SKM-1 treated with dmso at 0.1 percent for 144 hours (cell line): ENCODE results near the gene RPS4Y2.
A peak's percentile ranks its signal among the peaks of the same experiment; 100 is the strongest.

Experiments
- DNase-seq: peaks from one replicate; lab custom pipeline; 2025; ENCODE audit not compliant: unreplicated experiment; lab: John Stamatoyannopoulos, UW

Gene RPS4Y2

DNA sequence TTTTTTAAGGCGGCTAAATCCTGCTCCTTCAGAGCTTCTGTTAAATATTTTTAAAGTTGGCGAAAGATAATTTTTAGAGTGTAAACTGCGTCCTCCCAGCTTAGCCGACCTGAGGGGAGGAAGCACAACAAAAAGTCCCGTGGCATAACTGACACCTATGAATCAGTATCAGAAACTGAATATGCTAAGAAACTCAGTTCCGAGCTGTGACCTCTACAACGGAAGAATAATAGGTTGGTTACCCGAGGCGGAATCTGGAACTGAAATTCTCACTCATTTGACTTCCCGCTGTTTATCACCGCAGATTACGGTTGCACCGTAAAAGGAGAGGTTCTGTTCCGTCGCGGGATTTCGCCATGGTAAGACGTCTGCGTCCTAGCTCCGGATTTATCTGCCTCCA is at the start of gene RPS4Y2:
RPS4Y2 (plus strand) TSS at position 301 of the 400 bp plus-strand sequence; CDS start at position 357, 56 bp downstream.
- DNase-seq = no peak

DNA sequence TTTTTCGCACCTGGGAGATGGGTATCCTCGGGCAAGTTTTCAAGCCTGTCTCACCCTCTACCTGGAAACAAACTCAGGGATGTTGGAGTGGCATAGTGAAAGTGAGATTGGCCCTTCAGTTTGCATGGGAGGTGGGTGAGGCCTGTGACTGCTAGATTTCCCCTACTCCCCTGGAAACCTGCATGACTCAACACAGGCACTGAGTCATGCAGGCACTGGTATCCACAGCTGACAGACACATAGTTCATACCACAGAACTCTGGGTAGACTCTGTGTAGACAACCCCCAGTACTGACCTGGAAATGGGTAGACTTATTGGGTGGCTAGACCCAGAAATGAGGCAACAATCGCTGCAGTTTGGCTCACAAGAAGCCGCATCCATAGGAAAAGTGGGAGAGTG is 41.5 kb upstream of the RPS4Y2 start:
- DNase-seq = no peak

DNA sequence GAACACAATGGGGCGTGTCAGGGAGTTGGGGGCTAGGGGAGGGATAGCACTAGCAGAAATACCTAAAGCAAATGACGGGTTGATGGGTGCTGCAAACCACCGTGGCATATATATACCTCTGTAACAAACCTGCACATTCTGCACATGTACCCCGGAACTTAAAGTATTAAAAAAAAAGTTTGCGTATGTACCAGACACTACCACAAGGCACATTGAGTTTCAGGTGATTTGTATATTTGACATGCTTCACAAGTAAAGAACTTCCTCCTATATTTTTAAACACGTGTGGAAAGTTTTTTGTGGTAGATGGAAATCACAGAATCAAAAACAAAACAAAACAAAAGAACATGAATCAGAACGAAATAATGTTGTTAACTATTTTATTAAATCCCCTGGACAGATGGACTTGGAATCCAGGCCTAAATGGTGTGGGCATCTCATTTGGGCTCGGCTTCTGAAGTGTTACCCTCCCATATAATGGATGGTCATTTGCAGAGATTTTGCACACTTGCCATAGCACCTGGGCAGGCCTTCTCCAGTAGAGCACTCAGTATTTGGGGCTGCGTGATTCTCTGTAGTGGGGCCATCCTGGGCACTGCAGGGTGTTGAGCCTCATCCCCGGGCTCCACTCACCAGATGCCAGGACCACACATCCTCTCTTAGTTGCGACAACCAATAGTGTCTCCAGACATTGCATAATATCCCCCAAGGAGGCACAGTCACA is 29.6 kb upstream of the RPS4Y2 start:
- DNase-seq = no peak

DNA sequence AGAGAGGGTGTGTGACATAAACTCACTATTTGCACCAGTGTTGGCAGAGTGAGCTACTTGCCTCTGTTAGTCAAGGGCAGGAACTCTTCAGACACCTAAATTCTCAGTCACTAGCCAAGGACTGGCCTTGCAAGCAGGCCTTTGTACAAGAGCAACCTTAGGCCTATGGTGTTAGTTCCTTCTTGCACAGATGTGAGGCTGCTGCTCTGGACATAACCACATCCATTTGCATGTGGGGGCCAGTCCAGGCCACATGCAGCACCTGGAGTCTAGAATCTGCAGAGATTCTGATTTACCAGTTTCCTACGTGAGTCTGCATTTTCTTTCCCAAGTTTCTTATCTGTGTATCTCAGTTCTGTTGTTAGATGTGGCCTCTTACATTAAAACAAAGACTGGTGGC is 20.7 kb upstream of the RPS4Y2 start:
- DNase-seq = no peak

DNA sequence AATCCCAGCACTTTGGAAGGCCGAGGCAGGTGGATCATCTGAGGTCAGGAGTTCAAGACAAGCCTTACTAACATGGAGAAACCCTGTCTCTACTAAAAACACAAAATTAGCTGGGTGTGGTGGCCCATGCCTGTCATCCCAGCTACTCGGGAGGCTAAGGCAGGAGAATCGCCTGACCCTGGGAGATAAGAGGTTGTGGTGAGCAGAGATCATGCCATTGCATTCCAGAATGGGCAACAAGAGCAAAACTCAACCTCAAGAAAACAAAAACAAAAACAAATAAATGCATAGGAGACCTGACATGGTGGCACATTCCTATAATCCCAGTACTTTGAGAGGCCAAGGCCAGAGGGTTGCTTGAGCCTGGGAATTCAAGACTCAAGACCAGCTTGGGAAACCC is 16.1 kb upstream of the RPS4Y2 start:
- DNase-seq = no peak

DNA sequence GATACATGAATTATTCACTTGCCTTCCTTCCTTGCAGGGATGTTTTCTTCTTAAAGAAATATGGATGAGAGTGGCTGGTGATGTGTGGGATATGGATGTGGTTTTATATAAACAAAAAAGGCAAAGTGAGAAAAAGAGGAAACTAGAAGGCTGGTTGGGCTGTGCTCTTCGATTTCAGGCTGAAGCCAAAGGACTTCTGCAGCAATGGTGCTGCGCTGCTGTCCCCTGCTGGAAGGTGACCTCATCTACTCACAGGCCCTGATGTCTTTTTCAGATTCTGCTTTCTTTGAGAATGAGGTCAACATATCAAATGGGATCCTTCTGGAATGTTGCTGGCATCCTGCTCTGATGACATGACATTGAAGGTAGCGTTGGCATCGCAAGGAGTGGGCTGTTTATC is 15.3 kb upstream of the RPS4Y2 start:
- no peak for DNase-seq

DNA sequence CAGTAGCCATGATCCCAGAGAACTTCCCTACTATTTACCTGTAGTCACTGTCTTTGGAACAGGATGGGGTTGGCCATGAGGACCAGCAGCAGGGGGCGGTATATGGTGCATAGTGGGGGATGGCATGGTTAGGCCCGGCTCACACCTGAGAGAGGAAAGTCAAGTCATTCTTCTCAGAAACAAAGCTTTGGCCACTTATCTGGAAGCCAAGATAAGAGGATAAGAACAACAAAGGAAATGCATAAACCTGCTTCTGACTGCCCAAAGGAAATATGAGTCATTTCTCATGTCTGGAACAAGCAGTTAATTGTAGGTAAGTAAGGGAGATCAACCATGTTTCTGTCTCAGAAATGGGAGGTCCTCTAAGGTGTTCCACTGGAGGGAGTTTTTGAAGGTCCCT is 10.8 kb upstream of the RPS4Y2 start:
- no peak for DNase-seq

DNA sequence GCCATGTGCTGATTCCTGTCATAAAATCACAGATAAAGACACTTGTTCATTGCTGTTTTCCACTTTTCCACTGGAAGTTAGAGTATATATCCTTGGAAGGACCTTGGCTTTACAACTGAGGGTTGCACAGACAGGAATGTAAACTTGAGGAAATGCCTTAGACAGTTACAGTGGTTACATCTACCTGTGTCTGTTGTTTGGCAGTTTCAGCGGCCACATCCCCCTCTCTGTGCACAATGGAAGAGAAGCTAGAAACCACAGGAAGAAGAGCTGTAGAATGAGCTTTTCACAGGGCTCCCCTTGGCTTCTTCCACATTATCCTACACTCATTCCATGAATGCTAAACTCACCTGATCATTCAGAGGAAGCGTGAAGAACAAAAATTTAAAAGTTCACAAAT is 9.0 kb upstream of the RPS4Y2 start:
- DNase-seq = no peak

DNA sequence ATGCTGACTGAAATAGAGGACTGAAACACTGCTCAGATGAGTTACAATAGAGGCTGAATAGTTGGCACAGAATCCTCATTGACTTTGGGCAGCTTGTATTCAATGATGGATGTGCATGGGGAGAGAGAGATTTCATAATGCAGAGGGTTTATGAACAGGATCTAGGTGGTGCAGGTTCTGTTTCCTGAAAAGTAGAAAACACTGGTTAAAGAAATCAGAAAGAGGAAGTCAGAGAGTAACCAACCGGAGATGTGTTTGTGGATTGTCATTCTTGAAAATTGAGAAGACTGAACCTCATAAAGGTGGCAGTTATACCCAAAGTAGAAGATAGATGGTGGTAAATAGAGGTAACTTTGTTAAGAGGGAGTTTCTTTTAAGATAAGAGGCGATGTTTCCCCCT is 8.0 kb downstream of the RPS4Y2 start:
- DNase-seq = peak; percentile 1

DNA sequence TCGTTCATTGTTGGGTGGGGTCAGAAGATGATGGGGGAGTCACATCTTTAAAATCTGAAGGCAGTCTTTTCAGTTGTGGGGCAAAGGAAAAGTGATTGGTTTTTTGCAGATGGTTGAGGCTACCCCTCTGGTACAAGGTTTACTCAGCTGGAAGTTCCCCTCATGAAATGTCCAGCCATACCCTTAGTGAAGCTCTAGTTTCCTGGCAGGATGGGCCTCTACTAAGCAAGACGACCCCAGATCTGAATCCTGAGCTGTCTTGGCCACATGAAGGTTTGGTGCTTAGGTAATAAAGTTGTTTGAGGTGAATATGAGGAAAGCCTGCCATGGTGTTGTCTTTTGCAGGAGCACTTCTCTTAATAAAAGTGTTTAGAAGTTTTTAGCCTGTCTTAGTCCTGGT is 9.2 kb downstream of the RPS4Y2 start:
- DNase-seq = no peak

DNA sequence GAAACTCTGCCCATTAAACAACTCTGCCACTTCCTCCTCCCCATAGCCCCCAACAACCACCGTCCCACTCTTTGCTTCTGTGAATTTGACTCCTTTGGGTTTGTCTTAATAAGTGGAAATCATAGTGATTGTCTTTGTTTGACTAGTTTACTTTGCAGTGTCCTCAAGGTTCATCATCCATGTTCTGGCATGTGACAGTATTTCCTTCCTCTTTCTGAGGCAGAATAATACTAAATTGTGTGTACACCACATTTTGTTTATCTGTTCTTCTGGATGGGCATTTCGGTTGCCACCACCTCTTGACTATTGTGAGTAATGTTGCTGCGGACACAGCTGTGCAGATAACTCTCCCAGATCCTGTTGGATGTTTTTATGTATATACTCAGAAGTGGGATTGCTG is 14.8 kb downstream of the RPS4Y2 start:
- DNase-seq = no peak

DNA sequence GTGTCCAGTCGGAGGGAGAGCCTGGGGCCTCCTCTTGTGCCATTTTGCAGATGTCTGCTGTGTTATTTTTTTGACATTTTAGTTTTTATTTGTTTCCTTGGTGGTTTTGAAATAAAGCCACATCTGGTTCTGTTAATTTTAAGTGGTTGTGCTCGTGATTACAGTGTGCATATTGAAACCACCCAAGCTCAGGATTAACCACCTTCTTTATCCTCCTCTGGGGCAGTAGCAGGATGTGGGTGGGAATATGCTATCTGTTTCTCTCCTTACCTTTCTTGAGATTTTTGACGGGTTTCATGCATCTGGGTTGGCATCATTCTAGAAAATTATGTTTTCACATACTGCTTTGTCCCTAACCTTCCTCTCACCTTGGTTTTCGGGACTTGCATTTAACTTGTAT is 20.2 kb downstream of the RPS4Y2 start:
- DNase-seq = no peak

DNA sequence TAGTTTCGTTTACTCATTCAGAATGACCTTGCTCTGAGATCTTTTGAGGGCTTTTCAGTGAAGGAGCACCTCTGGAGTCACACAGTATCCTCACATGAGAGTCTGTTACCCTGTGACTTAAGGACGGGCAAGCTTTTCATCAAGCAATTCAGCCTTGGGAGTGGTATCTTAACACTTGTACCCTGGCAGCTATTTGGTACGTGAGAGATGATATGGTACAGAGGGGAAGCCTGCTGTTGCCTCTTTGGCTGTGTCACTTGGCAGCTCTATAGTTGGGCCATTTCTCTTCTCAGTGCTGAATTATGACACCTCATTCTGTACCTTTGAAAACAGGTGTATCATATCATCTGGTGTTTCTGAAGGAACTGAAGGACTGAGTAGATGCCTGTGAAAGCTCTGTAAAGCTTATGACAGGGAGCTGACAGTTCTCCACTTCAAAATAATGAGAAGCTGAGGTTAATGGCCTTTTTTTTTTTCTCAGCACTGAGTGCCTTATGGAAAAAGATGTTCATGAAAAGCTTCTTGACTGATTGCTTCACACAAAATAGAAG is 24.3 kb downstream of the RPS4Y2 start:
- DNase-seq = no peak

DNA sequence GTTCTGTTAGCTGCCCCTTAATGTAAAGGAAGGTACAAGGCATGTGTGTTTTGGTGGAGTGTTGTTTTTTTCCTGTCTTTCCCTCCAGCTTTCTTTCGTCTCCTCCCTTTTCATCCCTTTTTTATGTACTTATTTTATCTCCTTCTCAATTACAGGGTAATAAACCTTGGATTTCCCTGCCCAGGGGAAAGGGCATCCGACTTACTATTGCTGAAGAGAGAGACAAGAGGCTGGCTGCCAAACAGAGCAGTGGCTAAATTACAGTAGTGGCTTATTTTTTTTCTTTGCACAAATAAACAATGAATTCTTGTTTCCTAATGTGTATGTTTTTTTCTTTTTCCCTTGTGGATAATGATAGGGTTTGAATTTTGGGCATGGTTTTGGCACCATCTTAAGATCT is 24.9 kb downstream of the RPS4Y2 start:
- DNase-seq = no peak

DNA sequence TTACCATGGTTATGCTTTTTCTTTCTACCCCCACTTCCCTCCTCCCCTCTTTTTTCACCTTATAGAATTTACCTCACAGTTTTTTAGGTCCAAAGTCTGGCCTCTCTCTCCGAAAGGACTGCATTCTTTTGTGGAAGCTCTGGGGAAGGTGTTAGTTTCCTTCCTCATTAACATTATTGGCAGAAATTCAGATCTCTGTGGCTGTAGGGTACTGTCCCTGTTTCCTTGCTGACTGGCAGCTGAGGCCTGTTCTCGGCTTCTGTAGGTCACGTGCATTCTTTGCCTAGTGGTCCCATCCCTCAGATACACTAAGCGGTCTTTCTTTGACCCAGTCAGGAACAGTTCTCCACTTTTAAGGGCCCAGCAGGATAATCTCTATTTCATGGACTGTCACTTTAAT is 25.5 kb downstream of the RPS4Y2 start:
- DNase-seq = no peak

DNA sequence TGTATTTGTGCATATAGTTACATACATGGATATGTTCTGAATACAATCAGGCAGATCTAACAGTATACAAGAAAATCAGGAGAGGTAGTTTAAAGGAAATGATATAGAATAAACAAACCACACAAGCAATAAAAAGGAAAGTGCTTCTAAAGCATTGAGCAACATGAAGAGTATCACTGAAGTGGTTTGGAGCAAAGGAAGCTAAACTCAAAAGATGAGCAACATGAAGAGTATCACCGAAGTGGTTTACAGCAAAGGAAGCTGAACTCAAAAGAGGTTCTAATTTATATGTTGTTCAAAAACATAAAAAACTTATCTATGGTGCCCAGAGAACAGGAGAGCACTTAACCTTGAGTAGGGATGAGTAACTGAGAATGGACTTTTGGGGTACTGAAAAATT is 29.1 kb downstream of the RPS4Y2 start:
- no peak for DNase-seq

DNA sequence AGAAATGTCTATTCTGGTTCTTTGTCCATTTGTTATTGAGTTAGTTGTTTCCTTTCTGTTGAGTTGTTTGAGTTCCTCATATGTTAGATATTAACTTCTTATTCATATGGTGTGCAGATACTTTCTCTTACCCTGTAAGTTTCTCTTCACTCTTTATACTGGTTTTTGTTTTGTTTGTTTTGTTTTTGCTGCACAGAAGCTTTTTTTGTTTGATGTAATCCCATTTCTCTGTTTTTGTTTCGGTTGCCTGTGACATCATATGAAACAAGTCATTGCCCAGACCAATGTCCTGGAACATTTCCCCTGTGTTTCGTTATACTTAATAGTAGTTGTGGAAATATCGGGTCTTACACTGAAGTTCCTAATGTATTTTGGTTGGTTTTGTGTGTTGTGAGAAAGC is 31.2 kb downstream of the RPS4Y2 start:
- no peak for DNase-seq

DNA sequence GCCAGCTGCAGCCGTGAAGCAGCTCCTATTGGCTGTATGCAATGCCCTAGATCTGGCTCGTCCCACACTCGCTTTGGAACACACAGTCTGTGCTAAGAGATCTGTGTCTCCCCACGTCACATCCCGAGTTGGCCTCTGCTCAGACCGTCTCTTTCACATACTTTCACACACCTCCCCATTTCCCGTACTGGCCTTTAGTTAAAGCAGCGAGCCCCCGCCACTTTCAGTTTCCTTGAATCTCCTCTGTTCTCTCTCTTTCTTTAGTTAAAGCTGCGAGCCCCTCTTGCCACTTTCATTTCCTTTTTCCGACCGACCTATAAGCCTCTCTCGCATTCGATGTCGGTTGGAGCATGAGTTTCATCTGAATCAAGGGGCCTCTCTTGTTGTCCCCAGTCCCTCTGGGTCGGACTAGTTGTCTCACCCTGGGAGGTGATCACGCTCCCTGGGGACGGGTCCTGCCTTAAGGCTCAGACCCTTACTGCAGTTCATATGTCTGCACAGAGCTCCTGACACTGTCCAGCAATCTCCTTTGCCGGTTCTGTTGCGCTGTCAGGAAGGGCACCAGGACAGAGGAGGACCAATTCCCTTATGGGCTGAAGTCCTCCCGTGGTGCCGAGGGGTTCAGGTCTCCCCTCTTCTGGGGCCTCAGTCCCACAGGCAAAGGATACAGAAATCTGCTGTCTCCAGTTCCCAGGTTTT is 42.6 kb downstream of the RPS4Y2 start:
- DNase-seq = no peak

DNA sequence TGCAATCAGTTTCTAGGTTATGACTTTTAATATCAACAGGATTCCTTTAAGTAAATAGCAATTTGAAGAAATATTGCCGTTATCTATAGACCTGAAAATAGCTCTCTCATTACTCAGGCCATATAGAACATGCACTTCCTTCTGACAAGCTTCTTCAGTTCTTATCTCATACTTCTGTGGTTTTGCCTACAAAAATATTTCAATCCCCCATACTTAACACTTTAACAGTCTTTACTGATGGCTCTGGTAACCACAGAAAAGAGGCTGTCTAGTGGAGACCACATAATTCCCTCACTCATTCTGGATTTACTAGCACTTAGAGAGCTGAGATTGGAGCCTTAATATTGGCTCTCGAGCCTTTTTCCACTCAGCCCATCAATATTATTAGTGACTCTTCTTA is 46.8 kb downstream of the RPS4Y2 start:
- no peak for DNase-seq

DNA sequence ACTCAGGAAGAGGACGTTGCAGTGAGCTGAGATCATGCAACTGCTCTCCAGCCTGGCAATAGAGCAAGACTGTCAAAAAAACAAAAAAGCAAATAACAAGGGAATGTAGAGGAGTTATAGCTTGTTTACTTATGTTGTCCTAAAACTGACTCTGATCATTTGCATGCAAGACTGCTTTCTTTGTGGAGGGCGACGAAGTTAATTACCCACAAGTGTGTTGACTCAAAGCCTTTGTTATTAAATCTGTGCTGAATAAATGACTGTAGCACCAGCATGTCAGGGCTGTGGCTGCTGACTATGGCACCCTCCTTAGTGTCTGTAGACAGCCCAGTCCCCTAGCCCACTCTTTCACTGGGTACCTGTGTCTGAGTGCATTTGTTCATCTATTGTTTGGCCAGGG is 50.3 kb downstream of the RPS4Y2 start:
- no peak for DNase-seq

DNA sequence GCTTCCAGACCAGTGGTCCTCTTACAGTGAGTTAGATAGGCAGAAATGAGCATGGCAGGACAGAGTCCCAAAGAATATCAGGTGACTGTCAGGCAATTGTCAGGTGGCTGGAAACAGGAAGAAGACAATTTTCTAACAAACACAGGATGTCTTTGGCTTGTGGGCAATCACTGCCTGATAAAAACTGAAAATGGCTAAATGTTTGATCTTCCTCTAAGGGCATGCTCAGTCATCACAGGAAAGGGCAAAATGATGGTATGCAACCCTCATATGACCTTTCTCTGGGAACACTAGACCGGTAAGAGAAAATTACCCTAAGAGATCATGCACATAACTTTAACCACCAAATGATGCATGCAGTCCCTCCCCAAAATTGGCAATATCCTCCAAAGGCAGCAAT is 57.6 kb downstream of the RPS4Y2 start:
- no peak for DNase-seq

DNA sequence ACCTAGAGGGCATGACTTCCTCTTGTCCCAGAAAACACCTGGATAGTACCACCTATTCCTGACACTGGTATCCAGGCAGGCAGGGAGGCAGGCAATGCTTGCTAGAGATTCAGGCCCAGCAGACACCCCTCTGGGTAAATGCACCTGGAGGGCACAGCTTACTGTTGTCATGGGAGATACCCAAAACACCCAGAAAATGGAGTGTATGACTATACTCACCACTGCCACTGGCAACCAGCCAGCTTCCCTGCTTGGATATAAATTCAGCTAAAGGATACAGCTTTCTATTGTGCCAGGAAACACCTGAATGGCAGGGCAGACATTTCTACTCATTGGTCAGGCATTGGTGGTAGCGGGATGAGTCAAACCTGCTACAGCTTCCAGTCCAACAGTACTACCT is 58.9 kb downstream of the RPS4Y2 start:
- no peak for DNase-seq

DNA sequence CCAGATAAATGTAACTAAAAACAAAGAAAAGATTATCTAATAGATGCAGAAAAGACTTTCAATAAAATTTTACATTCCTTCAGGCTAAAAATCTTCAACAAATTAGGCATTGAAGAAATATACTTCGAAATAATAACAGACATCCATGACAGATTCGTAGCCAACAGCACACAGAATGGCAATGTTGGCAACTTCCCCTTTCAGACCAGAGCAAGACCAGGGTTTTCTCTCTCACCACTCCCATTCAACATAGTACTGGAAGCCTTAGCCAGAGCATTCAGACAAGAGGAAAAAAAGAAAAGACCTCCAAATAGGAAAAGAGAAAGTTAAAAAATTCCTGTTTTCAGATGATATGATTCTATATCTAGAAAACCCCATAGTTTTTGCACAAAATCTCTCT is 61.2 kb downstream of the RPS4Y2 start:
- no peak for DNase-seq
